Measurements from ENCODE around the gene SLC2A1.

The SLC2A1 gene

GRCh38 chr1:42929434-42930177, 29.1 kb downstream of the SLC2A1 start:
- in situ Hi-C loops (cut with MboI; ENCODE audit: low sequenced_read_pairs, unreplicated experiment) = no loop called here
- DNase-seq (ENCODE audit: low spot score) = peak; percentile 13
- no peak for TF ChIP-seq CTCF (IDR thresholded peaks at IDR 0.05; ENCODE audit: borderline replicate concordance, control extremely low read depth, extremely low read depth, insufficient read depth, missing control alignments)

- in situ Hi-C loops (cut with MboI; ENCODE audit: low sequenced_read_pairs, unreplicated experiment) = no loop called here
- peak; percentile 10 for DNase-seq (ENCODE audit: low spot score)
- no peak for TF ChIP-seq CTCF (IDR thresholded peaks at IDR 0.05; ENCODE audit: borderline replicate concordance, control extremely low read depth, extremely low read depth, insufficient read depth, missing control alignments)
Measured at GRCh38 chr1:42928859-42929258, 29.8 kb downstream of the SLC2A1 start.

GRCh38 chr1:42927920-42928505, 30.7 kb downstream of the SLC2A1 start:
- in situ Hi-C loops (cut with MboI; ENCODE audit: low sequenced_read_pairs, unreplicated experiment) = no loop called here
- TF ChIP-seq CTCF (IDR thresholded peaks at IDR 0.05; ENCODE audit: borderline replicate concordance, control extremely low read depth, extremely low read depth, insufficient read depth, missing control alignments) = no peak
- DNase-seq (ENCODE audit: low spot score) = peak; percentile 11

GRCh38 chr1:42927274-42927841, 31.3 kb downstream of the SLC2A1 start:
- no peak for TF ChIP-seq CTCF (IDR thresholded peaks at IDR 0.05; ENCODE audit: borderline replicate concordance, control extremely low read depth, extremely low read depth, insufficient read depth, missing control alignments)
- DNase-seq (ENCODE audit: low spot score) = no peak
- in situ Hi-C loops (cut with MboI; ENCODE audit: low sequenced_read_pairs, unreplicated experiment) = no loop called here

- in situ Hi-C loops (cut with MboI; ENCODE audit: low sequenced_read_pairs, unreplicated experiment) = no loop called here
Measured at GRCh38 chr1:42926879-42927242, 31.8 kb downstream of the SLC2A1 start.

More at GRCh38 chr1:42926879-42927242, 31.8 kb downstream of the SLC2A1 start:
- DNase-seq (ENCODE audit: low spot score) = no peak
- TF ChIP-seq CTCF (IDR thresholded peaks at IDR 0.05; ENCODE audit: borderline replicate concordance, control extremely low read depth, extremely low read depth, insufficient read depth, missing control alignments) = no peak
